Heart right ventricle (tissue), 16 donors: ENCODE measurements around the gene PLPPR1. TPM values are rescaled to one million over a fixed set of nuclear protein-coding genes. Genes with fewer than 3 reads are reported as not detected.

Source experiments
- ATAC-seq, 8 donors: fragments of 200-7000 bp; cut with Tn5 transposase; one replicate each; pipeline ENCODE4 v1.9.1; 2020; ENCODE audit warnings: mild to moderate bottlenecking in 8 of 8, moderate library complexity in 8 of 8, moderate number of reproducible peaks in 1 of 8
- DNase-seq, 2 donors: peaks; one replicate each; pipeline ENCODE4 v3.0.0-alpha.2; 2020
- H3K27ac ChIP-seq, 10 donors: fragments of 200-600 bp; sonication (generic) in 2 of 10; one replicate each; pipeline versions ENCODE4 v1.5.0 to v1.8.0; 2020 to 2022; ENCODE audit warnings: mild to moderate bottlenecking in 3 of 10
- H3K27me3 ChIP-seq, 7 donors: fragments of 200-600 bp; one replicate each; pipeline ENCODE4 v1.8.0; 2021 to 2022; ENCODE audit warnings: mild to moderate bottlenecking in 2 of 7
- H3K36me3 ChIP-seq, 9 donors: fragments of 200-600 bp; sonication (generic) in 1 of 9; one replicate each; pipeline versions ENCODE4 v1.5.0 to v1.8.0; 2020 to 2022; ENCODE audit warnings: mild to moderate bottlenecking in 2 of 9
- H3K4me1 ChIP-seq, 9 donors: fragments of 200-600 bp; sonication (generic) in 1 of 9; one replicate each; pipeline versions ENCODE4 v1.5.0 to v1.8.0; 2020 to 2022; ENCODE audit warnings: mild to moderate bottlenecking in 4 of 9
- H3K4me3 ChIP-seq, 10 donors: fragments of 200-600 bp; sonication (generic) in 2 of 10; one replicate each; pipeline versions ENCODE4 v1.5.0 to v1.8.0; 2020 to 2022; ENCODE audit warnings: mild to moderate bottlenecking in 7 of 10, moderate library complexity in 2 of 10
- H3K9me3 ChIP-seq, 11 donors: fragments of 200-600 bp in 10 of 11; sonication (generic) in 2 of 11; one replicate each; pipeline versions ENCODE4 v1.5.0 to v1.8.0; 2013 to 2022; ENCODE audit warnings: mild to moderate bottlenecking in 2 of 11, control low read depth in 1 of 11, moderate library complexity in 1 of 11
- CTCF ChIP-seq, 9 donors: fragments of 200-600 bp; sonication (generic) in 2 of 9; IDR thresholded peaks; one replicate each; pipeline versions ENCODE4 v1.5.0 to v1.8.0; 2021 to 2022; ENCODE audit warnings: antibody characterized with exemption in 9 of 9, mild to moderate bottlenecking in 5 of 9, moderate library complexity in 1 of 9
- WGBS, 2 donors: extraction: QIAGEN DNeasy Blood & Tissue Kit; methylation state at CpG; one replicate each; pipeline ENCODE4 v1.1.7; 2013; ENCODE audit warnings: inconsistent platforms in 1 of 2; 5-methylcytosine and 5-hydroxymethylcytosine counted together
- intact Hi-C, 10 donors: fragments of 100-400 bp; cut with DNase I; formaldehyde crosslinking; loops; one replicate each; pipeline versions ENCODE4 v1.11.1 to v1.14.2; 2022
- polyA plus RNA-seq, 2 donors: library from polyadenylated mRNA; stranded (reverse); fragments of 200-250 nt; gene quantifications; one replicate each; pipeline ENCODE4 v1.2.3, GENCODE V29; 2013
- total RNA-seq, 10 donors: library from RNA; stranded (reverse); fragmentation: NEBNext Ultra II Directional in 3 of 10; extraction: Animal tissue kit (Norgen Biotek cat#: 25700) in 3 of 10; gene quantifications; one replicate each; pipeline versions ENCODE4 v1.2.1 to v1.2.4, GENCODE V29; 2021 to 2023
- donor health status: Arrhythmogenic right ventricular cardiomyopathy.
- donor health status: ischemic (EF 13 %, LVEDD 7.1; RV severe dilation, severe dysfunction).
- donor health status: healthy with polysubstance abuse.
- donor health status: DM: no; HTN: yes; CAD: no.
- donor health status: DM: no; HTN: no; CAD: no.
- donor health status: ischemic (EF 25% LVEDD 6.9; RV normal size, moderate dysfunction).
- donor health status: ischemic (EF 25% LVEDD 5.7; RV mildly dilated, moderate dysfunction).
- donor health status: healthy.
- donor health status: DM: yes; HTN: yes; CAD: no.
- donor health status: Ischemic cardiomyopathy.
- donor health status: ischemic (EF 35%, LVEDD 5.7; RV mildly dilated, moderate dysfunction).
- donor health status: nonischemic (EF 11% LVEDD 7.7; RV severe dilation, severe dysfunction).
- donor health status: DM: yes; HTN: yes; CAD: no.
- donor health status: PGD.
- donor health status: ischemic (EF 29% LVEDD 5.4; RV normal size, mild dysfunction).
- donor health status: nonischemic (EF 23%, LVEDD 6.1; RV moderate dilation, normal function).

Gene PLPPR1
- total and polyA plus RNA-seq, 12 donors = not detected

GRCh38 chr9:101087426-101087825 lies 58.9 kb downstream of the PLPPR1 start:
- intact Hi-C loops = no loop called here

GRCh38 chr9:101092922-101093321 lies 64.4 kb downstream of the PLPPR1 start:
- no peak for TF ChIP-seq CTCF (IDR thresholded peaks at IDR 0.05)
- Histone ChIP-seq H3K4me3 (no peak overlapping the region), H3K36me3 (no peaks in the 10 kb centered on the region), H3K4me1 (no peaks in the 10 kb centered on the region), H3K9me3 (no peaks in the 10 kb centered on the region), H3K27ac (no peak overlapping the region), H3K27me3 (peaks cover 0 to 8% (median 0%) of the 10 kb centered on the region in 7 donors)
- ATAC-seq (no peak), DNase-seq (no peak)
- intact Hi-C loops = no loop called here
- 74 to 75% methylated on average over 1 of the region's 1 CpG for WGBS, 2 donors

More at GRCh38 chr9:101087426-101087825, 58.9 kb downstream of the PLPPR1 start:
- no peaks in the 10 kb centered on the region for H3K36me3 ChIP-seq
- H3K4me1 ChIP-seq = no peaks in the 10 kb centered on the region
- peaks cover 0 to 3% (median 0%) of the 10 kb centered on the region in 7 donors for H3K27me3 ChIP-seq
- DNase-seq = no peak
- WGBS, 2 donors = 68 to 72% methylated on average over 3 of the region's 3 CpGs
- no peak for ATAC-seq
- TF ChIP-seq CTCF (IDR thresholded peaks at IDR 0.05) = no peak
- no peak overlapping the region for H3K4me3 ChIP-seq
- no peak overlapping the region for H3K27ac ChIP-seq
- H3K9me3 ChIP-seq = no peaks in the 10 kb centered on the region

- intact Hi-C loops = no loop called here
- TF ChIP-seq CTCF (IDR thresholded peaks at IDR 0.05) = no peak
- DNase-seq (no peak), ATAC-seq (no peak)
- Histone ChIP-seq H3K9me3 (no peaks in the 10 kb centered on the region), H3K27me3 (peaks cover 0 to 8% (median 0%) of the 10 kb centered on the region in 7 donors), H3K4me3 (no peak overlapping the region), H3K36me3 (no peaks in the 10 kb centered on the region), H3K27ac (no peak overlapping the region), H3K4me1 (no peaks in the 10 kb centered on the region)
Measured at GRCh38 chr9:101093620-101094019, 65.1 kb downstream of the PLPPR1 start.

GRCh38 chr9:101094686-101095085 lies 66.2 kb downstream of the PLPPR1 start:
- intact Hi-C loops = no loop called here
- H3K4me1 ChIP-seq = no peaks in the 10 kb centered on the region
- peaks cover 0 to 8% (median 0%) of the 10 kb centered on the region in 7 donors for H3K27me3 ChIP-seq
- H3K4me3 ChIP-seq = no peak overlapping the region
- no peak overlapping the region for H3K27ac ChIP-seq
- no peaks in the 10 kb centered on the region for H3K36me3 ChIP-seq
- DNase-seq (no peak), ATAC-seq (no peak)
- TF ChIP-seq CTCF (IDR thresholded peaks at IDR 0.05) = no peak
- WGBS, 2 donors = 32 to 51% methylated on average over 1 of the region's 1 CpG
- H3K9me3 ChIP-seq = no peaks in the 10 kb centered on the region
